GM12872 (cell line): ENCODE data around the gene MAPK4.

Experiments used
- TF ChIP-seq, protein P1 (sequence below): IDR thresholded peaks from 3 replicates; pipeline ENCODE4 v1.5.1; 2011; ENCODE audit warnings: low read depth, mild to moderate bottlenecking, low read length, moderate library complexity; ENCODE audit not compliant: insufficient read depth

Gene MAPK4

GRCh38 chr18:50573679-50574078 lies 13.8 kb downstream of the MAPK4 start:
- TF ChIP-seq, protein P1, sequence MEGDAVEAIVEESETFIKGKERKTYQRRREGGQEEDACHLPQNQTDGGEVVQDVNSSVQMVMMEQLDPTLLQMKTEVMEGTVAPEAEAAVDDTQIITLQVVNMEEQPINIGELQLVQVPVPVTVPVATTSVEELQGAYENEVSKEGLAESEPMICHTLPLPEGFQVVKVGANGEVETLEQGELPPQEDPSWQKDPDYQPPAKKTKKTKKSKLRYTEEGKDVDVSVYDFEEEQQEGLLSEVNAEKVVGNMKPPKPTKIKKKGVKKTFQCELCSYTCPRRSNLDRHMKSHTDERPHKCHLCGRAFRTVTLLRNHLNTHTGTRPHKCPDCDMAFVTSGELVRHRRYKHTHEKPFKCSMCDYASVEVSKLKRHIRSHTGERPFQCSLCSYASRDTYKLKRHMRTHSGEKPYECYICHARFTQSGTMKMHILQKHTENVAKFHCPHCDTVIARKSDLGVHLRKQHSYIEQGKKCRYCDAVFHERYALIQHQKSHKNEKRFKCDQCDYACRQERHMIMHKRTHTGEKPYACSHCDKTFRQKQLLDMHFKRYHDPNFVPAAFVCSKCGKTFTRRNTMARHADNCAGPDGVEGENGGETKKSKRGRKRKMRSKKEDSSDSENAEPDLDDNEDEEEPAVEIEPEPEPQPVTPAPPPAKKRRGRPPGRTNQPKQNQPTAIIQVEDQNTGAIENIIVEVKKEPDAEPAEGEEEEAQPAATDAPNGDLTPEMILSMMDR: peak; percentile 32; the same call in 1 of the 3 replicates

GRCh38 chr18:50578030-50578429 lies 18.1 kb downstream of the MAPK4 start:
- TF ChIP-seq, protein P1: no peak

GRCh38 chr18:50578651-50579050 lies 18.8 kb downstream of the MAPK4 start:
- TF ChIP-seq, protein P1: no peak

GRCh38 chr18:50579061-50579774 lies 19.3 kb downstream of the MAPK4 start:
- TF ChIP-seq, protein P1: no peak

GRCh38 chr18:50581517-50581916 lies 21.6 kb downstream of the MAPK4 start:
- TF ChIP-seq, protein P1: no peak

DNA sequence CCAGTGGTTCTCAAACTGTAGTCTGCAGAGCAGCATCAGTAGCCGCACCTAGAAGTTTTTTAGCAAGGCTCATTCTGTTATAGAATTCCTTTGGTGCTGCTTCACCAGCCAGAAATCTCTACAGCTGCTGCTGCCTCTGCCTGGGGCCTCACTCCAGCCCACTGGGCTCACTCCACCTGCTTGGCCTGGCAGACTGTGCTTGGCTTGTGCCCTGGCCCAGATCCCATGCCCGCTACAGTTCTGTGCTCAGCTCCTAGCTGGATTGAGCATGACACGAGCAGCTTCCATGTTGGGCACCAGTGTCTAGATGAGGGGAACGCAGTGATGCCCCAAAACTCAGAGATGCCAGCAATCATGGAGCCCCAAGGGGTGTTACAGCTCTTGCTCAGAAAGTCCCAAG lies 22.6 kb downstream of the MAPK4 start:
- TF ChIP-seq, protein P1: no peak

DNA sequence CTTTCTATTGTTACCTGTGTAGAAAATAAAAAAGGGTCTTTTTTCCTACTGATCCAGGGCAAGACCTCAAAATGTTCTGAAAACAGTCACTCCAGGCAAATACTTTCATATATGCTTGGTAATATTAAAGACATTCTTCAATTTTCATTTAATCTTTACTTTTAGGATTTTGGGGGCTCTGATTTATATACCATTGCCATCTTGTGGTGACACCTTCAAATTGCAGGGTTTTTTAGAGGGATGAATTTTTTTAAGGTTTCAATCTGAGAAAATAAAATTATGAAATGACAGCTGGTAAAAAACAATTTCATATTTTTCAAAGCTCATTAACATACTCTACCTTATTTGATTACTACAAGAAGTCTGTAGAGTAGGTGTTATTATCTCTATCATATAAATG lies 26.8 kb downstream of the MAPK4 start:
- TF ChIP-seq, protein P1: 0 out of 3 replicates have a peak, but pooled peaks have one; percentile 12
